Brain microvascular endothelial cell (primary cell): ENCODE results near the gene BABAM2.

Experiments used
- DNase-seq: peaks from one replicate; pipeline ENCODE4 v3.0.0-alpha.2; 2020
- H3K27ac ChIP-seq: fragments of 250-450 bp; sonication (Bioruptor Pico); 2 replicates; pipeline ENCODE4 v1.5.1; 2020; ENCODE audit warnings: mild to moderate bottlenecking, moderate library complexity
- H3K27me3 ChIP-seq: fragments of 250-450 bp; sonication (Bioruptor Pico); replicated peaks from 2 replicates; pipeline ENCODE4 v1.5.1; 2020; ENCODE audit warnings: mild to moderate bottlenecking
- H3K36me3 ChIP-seq: fragments of 250-450 bp; sonication (Bioruptor Pico); replicated peaks from 2 replicates; pipeline ENCODE4 v1.5.1; 2020; ENCODE audit warnings: mild to moderate bottlenecking
- H3K4me3 ChIP-seq: 2 replicates; pipeline ENCODE4 v1.5.1; 2011; ENCODE audit warnings: low read depth, mild to moderate bottlenecking, control low read depth, low read length, moderate library complexity
- CTCF ChIP-seq: IDR thresholded peaks from 2 replicates; pipeline ENCODE4 v1.5.1; 2011; ENCODE audit warnings: low read depth, mild to moderate bottlenecking, moderate library complexity, low read length, control low read depth, inconsistent platforms; ENCODE audit errors: missing control alignments
- in situ Hi-C: cut with HindIII; loops from 2 replicates; pipeline ENCODE4 v1.10.0; 2017; ENCODE audit warnings: low sequenced_read_pairs, low pct_ligation_motif_present

Gene BABAM2

DNA sequence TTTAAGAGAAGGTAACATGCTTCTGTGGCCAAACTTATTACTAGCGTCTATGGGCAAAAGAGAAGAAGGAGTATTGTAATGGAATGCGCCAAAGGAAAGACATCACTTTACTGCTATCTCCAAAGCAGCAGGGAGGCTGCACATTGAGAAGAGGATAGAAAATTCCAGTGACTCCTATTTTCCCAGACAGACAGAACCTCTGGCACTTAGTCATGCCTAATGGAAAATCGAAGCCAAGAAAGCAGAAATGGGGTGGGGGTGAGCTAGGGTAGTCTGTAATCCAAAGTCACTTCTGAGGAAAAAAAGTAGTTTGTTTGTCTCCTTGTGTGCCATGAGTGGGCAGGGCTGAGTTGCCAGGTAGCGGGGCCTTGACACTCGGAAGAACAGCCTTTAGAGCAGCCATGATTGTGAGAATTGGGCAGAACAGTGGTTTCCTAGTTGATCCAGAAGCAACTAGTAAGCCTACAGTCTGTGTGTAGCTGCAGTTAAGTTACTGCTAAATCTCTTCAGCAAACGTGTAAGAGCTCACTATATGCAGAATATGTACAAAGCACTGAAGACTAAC, 422.8 kb downstream of the BABAM2 start:
- no peaks in the 10 kb centered on the region for H3K27me3 ChIP-seq
- H3K27ac ChIP-seq, result no peak overlapping the region
- no peak for TF ChIP-seq CTCF
- no peaks in the 10 kb centered on the region for H3K36me3 ChIP-seq
- DNase-seq, result no peak
- no peak overlapping the region for H3K4me3 ChIP-seq
- in situ Hi-C loops, result no loop called here

DNA sequence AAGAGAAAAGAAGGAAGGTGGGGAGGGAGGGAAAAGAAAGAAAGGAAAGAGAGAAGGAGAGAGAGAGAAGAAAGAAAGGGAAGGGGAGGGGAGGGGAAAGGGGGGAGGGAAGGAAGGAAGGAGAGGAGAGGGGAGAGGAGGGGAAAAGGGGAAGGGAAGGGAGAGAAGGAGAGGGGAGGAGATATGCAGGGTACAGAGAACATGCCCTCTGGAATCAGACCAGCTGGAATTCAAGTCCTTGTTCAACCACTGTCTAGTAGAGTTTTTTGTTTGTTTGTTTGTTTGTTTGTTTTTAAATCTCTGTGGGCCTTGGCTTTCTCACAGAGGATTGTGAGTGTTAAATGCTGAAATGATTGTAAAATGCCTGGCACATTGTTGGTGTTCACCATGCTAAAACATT, 424.4 kb downstream of the BABAM2 start:
- no peak for TF ChIP-seq CTCF
- Histone ChIP-seq H3K27ac (no peak overlapping the region), H3K4me3 (no peak overlapping the region), H3K36me3 (no peaks in the 10 kb centered on the region), H3K27me3 (no peaks in the 10 kb centered on the region)
- in situ Hi-C loops, result no loop called here
- DNase-seq, result no peak

GRCh38 chr2:28316546-28317335, 426.2 kb downstream of the BABAM2 start:
- TF ChIP-seq CTCF, result no peak
- no peak overlapping the region for H3K4me3 ChIP-seq
- no peaks in the 10 kb centered on the region for H3K36me3 ChIP-seq
- DNase-seq, result no peak
- no peak overlapping the region for H3K27ac ChIP-seq
- in situ Hi-C loops, result no loop called here
- no peaks in the 10 kb centered on the region for H3K27me3 ChIP-seq

DNA sequence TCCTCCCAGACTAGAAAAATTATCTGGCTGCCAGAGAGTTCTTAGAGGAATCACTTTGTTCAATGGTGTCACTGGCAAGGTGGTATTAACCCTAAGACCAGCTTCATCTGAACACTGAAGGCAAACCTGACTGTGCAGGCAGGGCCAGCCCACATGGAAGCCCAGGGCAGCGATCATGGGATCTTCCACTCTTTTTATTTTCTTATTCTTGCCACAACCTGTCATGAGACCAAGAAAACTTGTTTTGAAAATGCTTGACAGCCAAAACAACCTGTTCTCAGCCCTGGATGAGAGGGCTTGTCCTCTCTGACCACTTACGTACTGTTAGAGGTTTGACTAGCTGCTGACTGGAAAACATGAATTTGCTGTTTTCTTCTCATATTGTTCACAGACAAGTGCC, 426.9 kb downstream of the BABAM2 start:
- Histone ChIP-seq H3K27ac (no peak overlapping the region), H3K4me3 (no peak overlapping the region), H3K27me3 (no peaks in the 10 kb centered on the region), H3K36me3 (no peaks in the 10 kb centered on the region)
- TF ChIP-seq CTCF, result no peak
- in situ Hi-C loops, result no loop called here
- no peak for DNase-seq

GRCh38 chr2:28318023-28318422, 427.5 kb downstream of the BABAM2 start:
- H3K27ac ChIP-seq, result no peak overlapping the region
- no peak for DNase-seq
- in situ Hi-C loops, result no loop called here

More at GRCh38 chr2:28318023-28318422, 427.5 kb downstream of the BABAM2 start:
- no peaks in the 10 kb centered on the region for H3K36me3 ChIP-seq
- no peak for TF ChIP-seq CTCF
- no peak overlapping the region for H3K4me3 ChIP-seq
- no peaks in the 10 kb centered on the region for H3K27me3 ChIP-seq
